ENCODE data around the gene NOX3. TPM values are rescaled to one million over a fixed set of nuclear protein-coding genes. Genes with fewer than 3 reads are reported as not detected.

NOX3 gene
- total RNA-seq, 1 donor from 2014 or later = not detected

DNA sequence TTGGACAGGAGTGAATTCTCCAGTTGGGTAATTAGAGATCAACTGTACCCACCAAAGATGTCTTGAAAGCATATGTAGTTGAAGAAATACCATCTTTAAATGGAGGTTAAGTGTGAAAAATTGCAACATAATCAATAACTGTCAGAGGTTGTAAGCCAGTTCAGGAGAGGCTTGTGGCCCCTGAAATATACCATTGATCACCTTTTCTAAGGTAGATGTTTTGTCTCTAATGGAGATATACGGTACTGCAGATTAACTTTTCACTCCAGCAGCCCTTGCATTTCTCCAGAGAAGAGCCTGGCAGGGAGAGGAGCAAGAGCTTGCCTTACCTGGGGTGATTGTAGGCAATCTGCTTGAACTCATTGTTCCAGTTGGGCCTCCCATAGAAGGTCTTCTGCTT lies 48.8 kb downstream of the NOX3 start:
- no peak for TF ChIP-seq POLR2AphosphoS5 (IDR thresholded peaks at IDR 0.05; ENCODE audit: insufficient read depth in 1 of 2, low read depth in 1 of 2)
- TF ChIP-seq, protein P1, sequence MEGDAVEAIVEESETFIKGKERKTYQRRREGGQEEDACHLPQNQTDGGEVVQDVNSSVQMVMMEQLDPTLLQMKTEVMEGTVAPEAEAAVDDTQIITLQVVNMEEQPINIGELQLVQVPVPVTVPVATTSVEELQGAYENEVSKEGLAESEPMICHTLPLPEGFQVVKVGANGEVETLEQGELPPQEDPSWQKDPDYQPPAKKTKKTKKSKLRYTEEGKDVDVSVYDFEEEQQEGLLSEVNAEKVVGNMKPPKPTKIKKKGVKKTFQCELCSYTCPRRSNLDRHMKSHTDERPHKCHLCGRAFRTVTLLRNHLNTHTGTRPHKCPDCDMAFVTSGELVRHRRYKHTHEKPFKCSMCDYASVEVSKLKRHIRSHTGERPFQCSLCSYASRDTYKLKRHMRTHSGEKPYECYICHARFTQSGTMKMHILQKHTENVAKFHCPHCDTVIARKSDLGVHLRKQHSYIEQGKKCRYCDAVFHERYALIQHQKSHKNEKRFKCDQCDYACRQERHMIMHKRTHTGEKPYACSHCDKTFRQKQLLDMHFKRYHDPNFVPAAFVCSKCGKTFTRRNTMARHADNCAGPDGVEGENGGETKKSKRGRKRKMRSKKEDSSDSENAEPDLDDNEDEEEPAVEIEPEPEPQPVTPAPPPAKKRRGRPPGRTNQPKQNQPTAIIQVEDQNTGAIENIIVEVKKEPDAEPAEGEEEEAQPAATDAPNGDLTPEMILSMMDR (IDR thresholded peaks at IDR 0.05) = no peak
- TF ChIP-seq POLR2A (IDR thresholded peaks at IDR 0.05) = no peak
- Histone ChIP-seq H3K9me3 (no peaks in the 10 kb centered on the region), H3K36me3 (no peaks in the 10 kb centered on the region), H3K27ac (no peak overlapping the region), H3K4me3 (no peak overlapping the region), H3K27me3 (no peaks in the 10 kb centered on the region), H3K4me1 (no peaks in the 10 kb centered on the region)
- no peak for DNase-seq (ENCODE audit: extremely low spot score in 2 of 2)
- intact Hi-C loops (cut with DNase I) = no loop called here

DNA sequence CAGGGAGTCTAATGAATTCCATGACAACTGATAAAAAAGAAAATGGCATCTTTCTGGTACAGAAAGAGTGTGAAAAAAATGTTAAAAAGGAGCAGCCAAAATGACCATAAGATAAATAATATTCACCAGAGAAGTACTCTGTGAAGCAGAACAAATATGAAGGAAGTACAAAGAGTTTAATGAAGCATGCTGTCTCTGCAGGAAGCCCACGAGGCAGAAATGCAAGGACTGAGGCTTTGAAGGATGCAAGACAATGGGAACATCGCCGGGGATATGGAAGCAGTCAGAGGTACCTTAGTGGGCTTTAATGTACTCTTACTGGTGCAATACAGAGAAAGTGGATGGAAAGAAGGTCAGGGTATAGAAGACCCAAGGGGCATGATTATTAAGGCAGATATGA lies 50.7 kb downstream of the NOX3 start:
- H3K4me3 ChIP-seq = no peak overlapping the region

GRCh38 chr6:155402656-155403304 lies 52.9 kb downstream of the NOX3 start:
- TF ChIP-seq POLR2A (IDR thresholded peaks at IDR 0.05) (no peak), POLR2AphosphoS5 (IDR thresholded peaks at IDR 0.05; ENCODE audit: insufficient read depth in 1 of 2, low read depth in 1 of 2) (no peak)
- TF ChIP-seq, protein P1 (IDR thresholded peaks at IDR 0.05) = no peak

More for the DNA sequence above, 50.7 kb downstream of the NOX3 start:
- TF ChIP-seq POLR2A (IDR thresholded peaks at IDR 0.05) (no peak), POLR2AphosphoS5 (IDR thresholded peaks at IDR 0.05; ENCODE audit: insufficient read depth in 1 of 2, low read depth in 1 of 2) (no peak)
- TF ChIP-seq, protein P1 (IDR thresholded peaks at IDR 0.05) = no peak
- H3K27ac ChIP-seq = no peak overlapping the region
- no peaks in the 10 kb centered on the region for H3K27me3 ChIP-seq
- DNase-seq (ENCODE audit: extremely low spot score in 2 of 2) = no peak
- intact Hi-C loops (cut with DNase I) = no loop called here
- no peaks in the 10 kb centered on the region for H3K4me1 ChIP-seq
- H3K9me3 ChIP-seq = no peaks in the 10 kb centered on the region
- H3K36me3 ChIP-seq = no peaks in the 10 kb centered on the region

DNA sequence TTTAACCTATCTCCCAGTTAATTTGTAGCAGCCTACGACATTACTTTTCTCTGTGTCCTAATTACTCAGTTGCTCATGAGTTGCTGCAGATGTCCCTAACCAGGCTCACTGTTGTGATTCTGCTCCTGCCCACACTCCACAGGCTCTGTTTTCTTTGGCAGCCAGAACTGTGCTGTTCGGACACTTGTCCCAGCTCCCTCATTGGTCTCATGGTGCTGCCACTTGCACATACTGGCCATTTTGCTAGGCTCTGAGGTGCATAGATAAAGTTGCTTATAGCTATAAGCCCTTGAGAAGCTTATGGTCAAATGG lies 55.0 kb downstream of the NOX3 start:
- Histone ChIP-seq H3K4me3 (no peak overlapping the region), H3K27me3 (no peaks in the 10 kb centered on the region), H3K9me3 (no peaks in the 10 kb centered on the region), H3K27ac (no peak overlapping the region), H3K4me1 (no peaks in the 10 kb centered on the region), H3K36me3 (no peaks in the 10 kb centered on the region)
- intact Hi-C loops (cut with DNase I) = no loop called here
- no peak for DNase-seq (ENCODE audit: extremely low spot score in 2 of 2)
- TF ChIP-seq, protein P1 (IDR thresholded peaks at IDR 0.05) = no peak
- TF ChIP-seq POLR2AphosphoS5 (IDR thresholded peaks at IDR 0.05; ENCODE audit: insufficient read depth in 1 of 2, low read depth in 1 of 2) (no peak), POLR2A (IDR thresholded peaks at IDR 0.05) (no peak)

More at GRCh38 chr6:155402656-155403304, 52.9 kb downstream of the NOX3 start:
- Histone ChIP-seq H3K36me3 (no peaks in the 10 kb centered on the region), H3K4me1 (no peaks in the 10 kb centered on the region), H3K27ac (no peak overlapping the region), H3K27me3 (no peaks in the 10 kb centered on the region), H3K9me3 (no peaks in the 10 kb centered on the region), H3K4me3 (no peak overlapping the region)
- intact Hi-C loops (cut with DNase I) = no loop called here
- DNase-seq (ENCODE audit: extremely low spot score in 2 of 2) = no peak

- Histone ChIP-seq H3K4me1 (no peaks in the 10 kb centered on the region), H3K27ac (no peak overlapping the region), H3K9me3 (no peaks in the 10 kb centered on the region), H3K27me3 (no peaks in the 10 kb centered on the region), H3K36me3 (no peaks in the 10 kb centered on the region), H3K4me3 (no peak overlapping the region)
- no peak for DNase-seq (ENCODE audit: extremely low spot score in 2 of 2)
- intact Hi-C loops (cut with DNase I) = no loop called here
- TF ChIP-seq POLR2AphosphoS5 (IDR thresholded peaks at IDR 0.05; ENCODE audit: insufficient read depth in 1 of 2, low read depth in 1 of 2) (no peak), POLR2A (IDR thresholded peaks at IDR 0.05) (no peak)
- TF ChIP-seq, protein P1 (IDR thresholded peaks at IDR 0.05) = no peak
Measured at GRCh38 chr6:155399745-155400653, 55.6 kb downstream of the NOX3 start.

Data from vagina (tissue), 2 donors.